Keratinocyte (primary cell): ENCODE results near the gene LIN7A. TPM values are rescaled to one million over a fixed set of nuclear protein-coding genes. Genes with fewer than 3 reads are reported as not detected.

Experiments
- DNase-seq: peaks from one replicate; pipeline ENCODE4 v3.0.0-alpha.2; 2011; ENCODE audit warnings: low read depth, missing footprints, low spot score
- FAIRE-seq: peaks from 2 replicates; lab custom pipeline; 2011; peaks lifted over from hg19 to GRCh38; lab: Jason Lieb, UNC
- H2AFZ ChIP-seq: 2 replicates; pipeline ENCODE4 v1.6.0; 2012; ENCODE audit warnings: low read length, control low read depth, inconsistent platforms; ENCODE audit not compliant: control insufficient read depth
- H3K27ac ChIP-seq: 2 replicates; pipeline ENCODE4 v1.5.1; 2011; ENCODE audit warnings: low read length; ENCODE audit not compliant: control insufficient read depth, insufficient read depth
- H3K27me3 ChIP-seq: 3 replicates; pipeline ENCODE4 v1.6.0; 2011; ENCODE audit warnings: low read length; ENCODE audit not compliant: control insufficient read depth, insufficient read depth; ENCODE audit errors: extremely low read depth
- H3K36me3 ChIP-seq, 2 experiments: 2 replicates in 1 of 2; 3 replicates in 1 of 2; pipeline ENCODE4 v1.5.1; 2011; ENCODE audit warnings: low read length in 2 of 2, mild to moderate bottlenecking in 1 of 2; ENCODE audit not compliant: control insufficient read depth in 2 of 2, insufficient read depth in 2 of 2; ENCODE audit errors: extremely low read depth in 1 of 2
- H3K4me1 ChIP-seq: 3 replicates; pipeline ENCODE4 v1.5.1; 2011; ENCODE audit warnings: low read length; ENCODE audit not compliant: control insufficient read depth, insufficient read depth; ENCODE audit errors: extremely low read depth
- H3K4me2 ChIP-seq: 3 replicates; pipeline ENCODE4 v1.6.0; 2011; ENCODE audit warnings: low read depth, low read length; ENCODE audit not compliant: control insufficient read depth, insufficient read depth; ENCODE audit errors: extremely low read depth
- H3K4me3 ChIP-seq, 3 experiments: fragments of 200-600 bp in 1 of 3; sonication (generic) in 1 of 3; 2 replicates in 2 of 3; 3 replicates in 1 of 3; pipeline ENCODE4 v1.5.1; 2011 to 2016; ENCODE audit warnings: low read length in 3 of 3, mild to moderate bottlenecking in 3 of 3, control low read depth in 2 of 3, inconsistent platforms in 1 of 3, low read depth in 1 of 3, mixed read lengths in 1 of 3, mixed run types in 1 of 3, moderate library complexity in 1 of 3; ENCODE audit not compliant: control insufficient read depth in 2 of 3, insufficient read depth in 2 of 3; ENCODE audit errors: extremely low read depth in 1 of 3
- H3K79me2 ChIP-seq: 2 replicates; pipeline ENCODE4 v1.6.0; 2012; ENCODE audit warnings: low read length; ENCODE audit not compliant: control insufficient read depth, insufficient read depth
- H3K9ac ChIP-seq: 3 replicates; pipeline ENCODE4 v1.6.0; 2011; ENCODE audit warnings: low read length; ENCODE audit not compliant: control insufficient read depth, insufficient read depth; ENCODE audit errors: extremely low read depth
- H3K9me1 ChIP-seq: 3 replicates; pipeline ENCODE4 v1.6.0; 2011; ENCODE audit warnings: low read length; ENCODE audit not compliant: control insufficient read depth, insufficient read depth; ENCODE audit errors: extremely low read depth
- H3K9me3 ChIP-seq: 2 replicates; pipeline ENCODE4 v1.5.1; 2012; ENCODE audit warnings: low read depth, low read length; ENCODE audit not compliant: control insufficient read depth
- H4K20me1 ChIP-seq: 3 replicates; pipeline ENCODE4 v1.6.0; 2011; ENCODE audit warnings: low read length; ENCODE audit not compliant: control insufficient read depth, insufficient read depth; ENCODE audit errors: extremely low read depth
- EZH2 ChIP-seq: IDR thresholded peaks from one replicate; pipeline ENCODE4 v1.6.1; 2012; ENCODE audit warnings: inconsistent platforms, mild to moderate bottlenecking, low read length, moderate library complexity
- dilution Hi-C: fragments of 300-500 bp; cut with MboI; formaldehyde crosslinking; loops from one replicate; pipeline ENCODE4 v1.7.0; 2020; ENCODE audit warnings: low sequenced_read_pairs; ENCODE audit not compliant: extremely low pct_ligation_motif_present
- polyA plus RNA-seq, 5 experiments: library from polyadenylated mRNA; depleted of rRNA in 3 of 5; stranded (reverse) in 3 of 5; stranded (forward) in 1 of 5; unstranded in 1 of 5; fragments of >200 nt; gene quantifications; 1 replicate in 1 of 5; 2 replicates in 3 of 5; 3 replicates in 1 of 5; pipeline versions ENCODE4 v1.2.1 to v1.2.3, GENCODE V29; 2011 to 2012; ENCODE audit warnings: missing spikeins in 2 of 5, low read depth in 1 of 5, low replicate concordance in 1 of 5
- TF ChIP-seq, protein P1 (sequence below), 3 experiments: IDR thresholded peaks in 1 of 3; conservative IDR thresholded peaks in 1 of 3; optimal IDR thresholded peaks in 1 of 3; 2 replicates in 2 of 3; 3 replicates in 1 of 3; pipeline versions ENCODE3 to v1.5.1; 2011; ENCODE audit warnings: low read length in 3 of 3, mild to moderate bottlenecking in 3 of 3, moderate library complexity in 2 of 3, control low read depth in 1 of 3, inconsistent platforms in 1 of 3; ENCODE audit not compliant: insufficient read depth in 2 of 3; ENCODE audit errors: extremely low read depth in 1 of 3

The LIN7A gene
- polyA plus RNA-seq, 1 donor (not counting 4 experiments of a cell fraction or from before 2014, with no cell fraction given) = not detected

DNA sequence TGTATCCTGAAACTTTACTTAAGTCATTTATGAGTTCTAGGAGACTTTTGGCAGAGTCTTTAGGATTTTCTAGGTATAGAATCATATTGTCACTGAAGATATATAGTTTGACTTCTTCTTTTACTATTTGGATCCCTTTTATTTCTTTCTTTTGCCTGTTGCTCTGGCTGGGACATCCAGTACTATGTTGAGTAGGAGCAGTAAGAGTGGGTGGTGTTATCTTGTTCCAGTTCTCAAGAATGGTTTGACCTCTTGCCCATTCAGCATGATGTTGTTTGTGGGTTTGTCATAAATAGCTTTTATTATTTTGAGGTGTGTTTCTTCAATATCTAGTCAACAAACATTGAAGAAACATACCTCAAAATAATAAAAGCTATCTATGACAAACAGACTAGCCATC, 35.0 kb downstream of the LIN7A start:
- no peak for FAIRE-seq

DNA sequence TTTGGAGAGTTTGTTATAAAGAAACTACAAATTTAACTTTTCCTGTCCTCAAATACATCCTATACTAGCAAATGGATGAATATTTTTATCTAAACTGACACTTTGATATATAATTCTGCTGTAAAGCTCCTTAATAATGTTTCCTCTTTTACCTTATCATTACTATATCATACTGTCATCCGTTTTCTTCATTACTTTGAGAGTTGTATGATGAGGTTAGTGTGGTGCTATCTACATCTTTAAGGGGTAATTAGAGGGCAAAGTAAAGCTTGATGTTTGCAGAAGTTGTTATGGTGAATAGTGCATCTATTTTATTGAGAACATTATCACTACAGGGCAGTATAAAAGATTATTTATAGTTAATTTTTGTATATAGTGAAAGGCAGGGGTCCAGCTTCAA, 36.1 kb downstream of the LIN7A start:
- Histone ChIP-seq H3K9me3 (no peaks in the 10 kb centered on the region), H3K4me2 (no peak overlapping the region), H2AFZ (no peak overlapping the region), H3K36me3 (no peaks in the 10 kb centered on the region), H4K20me1 (no peaks in the 10 kb centered on the region), H3K4me3 (no peak overlapping the region), H3K9me1 (no peaks in the 10 kb centered on the region), H3K79me2 (no peaks in the 10 kb centered on the region), H3K4me1 (no peaks in the 10 kb centered on the region), H3K9ac (no peak overlapping the region), H3K27me3 (no peaks in the 10 kb centered on the region), H3K27ac (no peak overlapping the region)
- no peak for FAIRE-seq
- TF ChIP-seq, protein P1, sequence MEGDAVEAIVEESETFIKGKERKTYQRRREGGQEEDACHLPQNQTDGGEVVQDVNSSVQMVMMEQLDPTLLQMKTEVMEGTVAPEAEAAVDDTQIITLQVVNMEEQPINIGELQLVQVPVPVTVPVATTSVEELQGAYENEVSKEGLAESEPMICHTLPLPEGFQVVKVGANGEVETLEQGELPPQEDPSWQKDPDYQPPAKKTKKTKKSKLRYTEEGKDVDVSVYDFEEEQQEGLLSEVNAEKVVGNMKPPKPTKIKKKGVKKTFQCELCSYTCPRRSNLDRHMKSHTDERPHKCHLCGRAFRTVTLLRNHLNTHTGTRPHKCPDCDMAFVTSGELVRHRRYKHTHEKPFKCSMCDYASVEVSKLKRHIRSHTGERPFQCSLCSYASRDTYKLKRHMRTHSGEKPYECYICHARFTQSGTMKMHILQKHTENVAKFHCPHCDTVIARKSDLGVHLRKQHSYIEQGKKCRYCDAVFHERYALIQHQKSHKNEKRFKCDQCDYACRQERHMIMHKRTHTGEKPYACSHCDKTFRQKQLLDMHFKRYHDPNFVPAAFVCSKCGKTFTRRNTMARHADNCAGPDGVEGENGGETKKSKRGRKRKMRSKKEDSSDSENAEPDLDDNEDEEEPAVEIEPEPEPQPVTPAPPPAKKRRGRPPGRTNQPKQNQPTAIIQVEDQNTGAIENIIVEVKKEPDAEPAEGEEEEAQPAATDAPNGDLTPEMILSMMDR (optimal IDR thresholded peaks at IDR 0.05 in 1 of 3, IDR thresholded peaks at IDR 0.05 in 1 of 3, conservative IDR thresholded peaks at IDR 0.05 in 1 of 3; ENCODE audit: extremely low read depth in 1 of 3, insufficient read depth in 2 of 3, low read length in 3 of 3) = no peak
- dilution Hi-C loops = no loop called here
- no peak for DNase-seq

More for the DNA sequence above, 35.0 kb downstream of the LIN7A start:
- Histone ChIP-seq H3K79me2 (no peaks in the 10 kb centered on the region), H3K36me3 (no peaks in the 10 kb centered on the region), H4K20me1 (no peaks in the 10 kb centered on the region), H3K9me1 (no peaks in the 10 kb centered on the region), H3K27ac (no peak overlapping the region), H3K4me3 (no peak overlapping the region), H3K4me2 (no peak overlapping the region), H3K9me3 (no peaks in the 10 kb centered on the region), H3K4me1 (no peaks in the 10 kb centered on the region), H3K9ac (no peak overlapping the region), H3K27me3 (no peaks in the 10 kb centered on the region), H2AFZ (no peak overlapping the region)
- DNase-seq = no peak
- TF ChIP-seq EZH2 = no peak
- TF ChIP-seq, protein P1 (optimal IDR thresholded peaks at IDR 0.05 in 1 of 3, IDR thresholded peaks at IDR 0.05 in 1 of 3, conservative IDR thresholded peaks at IDR 0.05 in 1 of 3; ENCODE audit: extremely low read depth in 1 of 3, insufficient read depth in 2 of 3, low read length in 3 of 3) = no peak
- dilution Hi-C loops = no loop called here
